CD4-positive, alpha-beta T cell treated with Interferon gamma for 1 hour (primary cell): ENCODE measurements around the gene TAPT1.
"Not testable (repeated sequence)": the region's sequence is repeated elsewhere in the genome, so short reads cannot be mapped to it uniquely, and the experiment has no call there.

Experiments used
- DNase-seq: peaks from one replicate; pipeline ENCODE4 v3.0.0-alpha.2; 2020

TAPT1 gene

GRCh38 chr4:16165931-16166330 is 60.3 kb downstream of the TAPT1 start:
- DNase-seq: no peak

GRCh38 chr4:16162891-16163290 is 63.4 kb downstream of the TAPT1 start:
- DNase-seq: no peak

GRCh38 chr4:16161851-16162408 is 64.3 kb downstream of the TAPT1 start:
- no peak for DNase-seq

GRCh38 chr4:16160457-16160856 is 65.8 kb downstream of the TAPT1 start:
- DNase-seq: no peak

GRCh38 chr4:16159286-16159685 is 67.0 kb downstream of the TAPT1 start:
- no peak for DNase-seq

GRCh38 chr4:16158504-16158852 is 67.8 kb downstream of the TAPT1 start:
- DNase-seq: no peak

- no peak for DNase-seq
Observed at GRCh38 chr4:16157609-16158503, 68.4 kb downstream of the TAPT1 start.

- DNase-seq: no peak
Observed at GRCh38 chr4:16155528-16156169, 70.6 kb downstream of the TAPT1 start.

- no peak for DNase-seq
Observed at GRCh38 chr4:16154451-16154850, 71.8 kb downstream of the TAPT1 start.

- no peak for DNase-seq
Observed at GRCh38 chr4:16150716-16151115, 75.6 kb downstream of the TAPT1 start.

- not testable (repeated sequence) for DNase-seq
Observed at GRCh38 chr4:16144913-16145312, 81.4 kb downstream of the TAPT1 start.

- DNase-seq: no peak
Observed at GRCh38 chr4:16142598-16143310, 83.5 kb downstream of the TAPT1 start.

GRCh38 chr4:16140879-16141249 is 85.4 kb downstream of the TAPT1 start:
- DNase-seq: no peak

GRCh38 chr4:16140231-16140878 is 85.9 kb downstream of the TAPT1 start:
- DNase-seq: no peak

GRCh38 chr4:16139066-16139945 is 87.0 kb downstream of the TAPT1 start:
- DNase-seq: no peak

- DNase-seq: no peak
Observed at GRCh38 chr4:16136827-16137226, 89.4 kb downstream of the TAPT1 start.

- no peak for DNase-seq
Observed at GRCh38 chr4:16136311-16136710, 90.0 kb downstream of the TAPT1 start.

- no peak for DNase-seq
Observed at GRCh38 chr4:16133406-16133805, 92.9 kb downstream of the TAPT1 start.

GRCh38 chr4:16131293-16131692 is 95.0 kb downstream of the TAPT1 start:
- DNase-seq: no peak

GRCh38 chr4:16129336-16129735 is 96.9 kb downstream of the TAPT1 start:
- DNase-seq: no peak

- DNase-seq: no peak
Observed at GRCh38 chr4:16126714-16127113, 99.6 kb downstream of the TAPT1 start.
